Measurements from ENCODE around the gene BMPR2. TPM values are rescaled to one million over a fixed set of nuclear protein-coding genes. Genes with fewer than 3 reads are reported as not detected.
"Not testable (repeated sequence)": the region's sequence is repeated elsewhere in the genome, so short reads cannot be mapped to it uniquely, and the experiment has no call there.

Gene BMPR2
- total and polyA plus RNA-seq, 7 donors = 2.5 to 74.9 (median 49.9) TPM

DNA sequence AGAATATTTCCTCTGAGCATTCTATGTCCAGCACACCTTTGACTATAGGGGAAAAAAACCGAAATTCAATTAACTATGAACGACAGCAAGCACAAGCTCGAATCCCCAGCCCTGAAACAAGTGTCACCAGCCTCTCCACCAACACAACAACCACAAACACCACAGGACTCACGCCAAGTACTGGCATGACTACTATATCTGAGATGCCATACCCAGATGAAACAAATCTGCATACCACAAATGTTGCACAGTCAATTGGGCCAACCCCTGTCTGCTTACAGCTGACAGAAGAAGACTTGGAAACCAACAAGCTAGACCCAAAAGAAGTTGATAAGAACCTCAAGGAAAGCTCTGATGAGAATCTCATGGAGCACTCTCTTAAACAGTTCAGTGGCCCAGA, 179.2 kb downstream of the BMPR2 start:
- TF ChIP-seq POLR2A (IDR thresholded peaks at IDR 0.05) (no peak), EP300 (IDR thresholded peaks at IDR 0.05) (no peak), POLR2AphosphoS5 (IDR thresholded peaks at IDR 0.05) (no peak)
- TF ChIP-seq, protein P1, sequence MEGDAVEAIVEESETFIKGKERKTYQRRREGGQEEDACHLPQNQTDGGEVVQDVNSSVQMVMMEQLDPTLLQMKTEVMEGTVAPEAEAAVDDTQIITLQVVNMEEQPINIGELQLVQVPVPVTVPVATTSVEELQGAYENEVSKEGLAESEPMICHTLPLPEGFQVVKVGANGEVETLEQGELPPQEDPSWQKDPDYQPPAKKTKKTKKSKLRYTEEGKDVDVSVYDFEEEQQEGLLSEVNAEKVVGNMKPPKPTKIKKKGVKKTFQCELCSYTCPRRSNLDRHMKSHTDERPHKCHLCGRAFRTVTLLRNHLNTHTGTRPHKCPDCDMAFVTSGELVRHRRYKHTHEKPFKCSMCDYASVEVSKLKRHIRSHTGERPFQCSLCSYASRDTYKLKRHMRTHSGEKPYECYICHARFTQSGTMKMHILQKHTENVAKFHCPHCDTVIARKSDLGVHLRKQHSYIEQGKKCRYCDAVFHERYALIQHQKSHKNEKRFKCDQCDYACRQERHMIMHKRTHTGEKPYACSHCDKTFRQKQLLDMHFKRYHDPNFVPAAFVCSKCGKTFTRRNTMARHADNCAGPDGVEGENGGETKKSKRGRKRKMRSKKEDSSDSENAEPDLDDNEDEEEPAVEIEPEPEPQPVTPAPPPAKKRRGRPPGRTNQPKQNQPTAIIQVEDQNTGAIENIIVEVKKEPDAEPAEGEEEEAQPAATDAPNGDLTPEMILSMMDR (IDR thresholded peaks at IDR 0.05) = no peak
- intact Hi-C loops (cut with DNase I) = no loop called here
- Histone ChIP-seq H3K4me3 (no peak overlapping the region), H3K4me1 (no peaks in the 10 kb centered on the region), H3K36me3 (peaks cover 0 to 72% (median 12%) of the 10 kb centered on the region in 4 donors), H3K27me3 (no peaks in the 10 kb centered on the region), H3K27ac (no peak overlapping the region), H3K9me3 (no peaks in the 10 kb centered on the region)
- 85 to 88% methylated on average over 4 of the region's 4 CpGs for WGBS, 2 donors
- DNase-seq = no peak

DNA sequence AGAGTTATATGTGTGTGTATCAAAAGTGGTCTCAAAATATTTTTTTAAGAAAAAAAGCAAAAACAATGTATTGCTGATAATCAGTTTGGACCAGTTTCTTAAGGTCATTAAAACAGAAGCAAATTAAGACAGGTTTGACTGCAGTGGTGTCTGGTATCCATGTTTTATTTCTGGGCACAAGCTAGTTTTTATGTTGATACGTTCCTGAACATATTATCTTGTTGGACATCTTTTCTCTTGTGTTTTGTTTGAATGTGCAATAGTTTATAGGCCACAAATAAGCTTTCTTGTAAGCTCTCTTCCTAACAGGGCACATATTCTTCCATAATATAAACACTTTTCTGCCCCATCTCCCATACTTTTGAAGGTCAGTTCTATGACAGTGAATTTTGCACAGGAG, 184.1 kb downstream of the BMPR2 start:
- no peak for DNase-seq
- H3K4me3 ChIP-seq = no peak overlapping the region
- peaks cover 0 to 68% (median 9%) of the 10 kb centered on the region in 4 donors for H3K36me3 ChIP-seq
- no peak for TF ChIP-seq EP300 (IDR thresholded peaks at IDR 0.05)
- no peak for TF ChIP-seq POLR2A (IDR thresholded peaks at IDR 0.05)
- TF ChIP-seq, protein P1 (IDR thresholded peaks at IDR 0.05) = no peak
- no peak for TF ChIP-seq POLR2AphosphoS5 (IDR thresholded peaks at IDR 0.05)
- H3K27ac ChIP-seq = no peak overlapping the region
- WGBS, 2 donors = 76 to 90% methylated on average over 1 of the region's 1 CpG
- intact Hi-C loops (cut with DNase I) = no loop called here
- no peaks in the 10 kb centered on the region for H3K9me3 ChIP-seq
- H3K27me3 ChIP-seq = no peaks in the 10 kb centered on the region
- no peaks in the 10 kb centered on the region for H3K4me1 ChIP-seq

DNA sequence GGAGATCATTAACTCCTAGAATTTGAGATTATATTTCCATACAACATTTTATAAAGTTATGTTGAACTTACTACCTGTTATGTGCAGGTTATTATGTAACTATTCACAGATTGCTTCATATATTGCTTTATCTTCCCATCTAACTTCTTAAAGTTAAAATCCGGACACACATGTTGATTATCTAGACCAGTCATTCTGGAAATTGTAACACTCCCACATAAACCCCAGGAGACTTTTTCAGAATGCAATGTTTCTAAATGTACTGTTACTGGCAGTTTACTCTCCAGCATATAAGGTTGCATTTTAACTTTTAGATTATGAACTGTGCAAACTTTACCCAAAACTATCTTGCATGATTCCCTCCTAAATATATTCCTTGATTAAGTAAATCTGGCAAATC, 188.1 kb downstream of the BMPR2 start:
- 75 to 77% methylated on average over 1 of the region's 1 CpG for WGBS, 2 donors
- H3K4me3 ChIP-seq = no peak overlapping the region
- no peak for DNase-seq
- intact Hi-C loops (cut with DNase I) = no loop called here
- TF ChIP-seq, protein P1 (IDR thresholded peaks at IDR 0.05) = no peak
- no peak for TF ChIP-seq EP300 (IDR thresholded peaks at IDR 0.05)
- TF ChIP-seq POLR2A (IDR thresholded peaks at IDR 0.05) = no peak
- no peak for TF ChIP-seq POLR2AphosphoS5 (IDR thresholded peaks at IDR 0.05)
- no peak overlapping the region for H3K27ac ChIP-seq
- no peaks in the 10 kb centered on the region for H3K9me3 ChIP-seq
- H3K36me3 ChIP-seq = peaks cover 0 to 35% (median 3%) of the 10 kb centered on the region in 4 donors
- no peaks in the 10 kb centered on the region for H3K27me3 ChIP-seq
- H3K4me1 ChIP-seq = no peaks in the 10 kb centered on the region

DNA sequence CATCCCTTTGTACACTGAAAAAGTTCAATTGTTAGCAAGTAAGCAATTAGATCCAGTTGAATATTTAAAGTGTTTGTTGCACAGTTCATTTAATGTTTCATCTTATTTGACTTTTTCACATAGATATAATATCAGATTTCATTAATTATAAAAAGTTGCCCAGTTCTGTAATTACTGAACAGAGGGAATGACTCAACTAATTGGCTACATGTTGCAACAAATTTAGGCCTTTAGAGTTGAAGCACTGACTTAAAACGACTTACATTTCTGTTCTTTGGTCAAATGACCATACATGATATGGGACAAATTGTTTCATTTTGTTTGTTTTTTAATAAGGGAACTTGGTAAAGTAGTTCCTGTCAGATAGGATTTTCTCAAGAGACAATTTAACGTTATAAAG, 190.2 kb downstream of the BMPR2 start:
- no peaks in the 10 kb centered on the region for H3K27me3 ChIP-seq
- no peak for TF ChIP-seq EP300 (IDR thresholded peaks at IDR 0.05)
- no peak for TF ChIP-seq POLR2AphosphoS5 (IDR thresholded peaks at IDR 0.05)
- TF ChIP-seq, protein P1 (IDR thresholded peaks at IDR 0.05) = no peak
- TF ChIP-seq POLR2A (IDR thresholded peaks at IDR 0.05) = no peak
- no peaks in the 10 kb centered on the region for H3K4me1 ChIP-seq
- no peaks in the 10 kb centered on the region for H3K9me3 ChIP-seq
- H3K27ac ChIP-seq = no peak overlapping the region
- DNase-seq = no peak
- intact Hi-C loops (cut with DNase I) = no loop called here
- WGBS, 2 donors = 59 to 76% methylated on average over 2 of the region's 2 CpGs
- H3K36me3 ChIP-seq = peaks cover 0 to 15% (median 0%) of the 10 kb centered on the region in 4 donors
- H3K4me3 ChIP-seq = no peak overlapping the region

DNA sequence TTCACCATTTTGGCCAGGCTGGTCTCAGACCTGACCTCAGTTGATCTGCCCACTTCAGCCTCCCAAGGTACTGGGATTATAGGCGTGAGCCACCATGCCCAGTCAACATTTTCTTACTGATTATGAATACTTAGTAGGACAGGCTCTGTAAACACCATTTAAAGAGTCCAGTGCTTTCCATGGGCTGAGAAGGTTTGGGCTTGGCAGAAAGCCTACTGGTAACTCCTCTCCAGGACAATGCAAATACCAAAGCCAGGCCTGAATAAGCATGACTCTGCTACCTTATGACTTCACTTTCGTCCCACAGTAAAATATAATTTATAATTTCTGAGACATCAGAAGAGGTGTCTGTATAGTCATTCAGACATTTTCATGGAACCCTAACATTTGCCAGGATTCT, 198.4 kb downstream of the BMPR2 start:
- WGBS, 2 donors = 80 to 93% methylated on average over 2 of the region's 2 CpGs
- no peak for TF ChIP-seq POLR2A (IDR thresholded peaks at IDR 0.05)
- no peak for TF ChIP-seq EP300 (IDR thresholded peaks at IDR 0.05)
- DNase-seq = no peak
- no peak overlapping the region for H3K27ac ChIP-seq
- intact Hi-C loops (cut with DNase I) = no loop called here
- H3K36me3 ChIP-seq = no peaks in the 10 kb centered on the region
- H3K4me3 ChIP-seq = no peak overlapping the region
- H3K9me3 ChIP-seq = no peaks in the 10 kb centered on the region
- no peaks in the 10 kb centered on the region for H3K27me3 ChIP-seq
- peaks cover 0 to 6% (median 0%) of the 10 kb centered on the region in 4 donors for H3K4me1 ChIP-seq

DNA sequence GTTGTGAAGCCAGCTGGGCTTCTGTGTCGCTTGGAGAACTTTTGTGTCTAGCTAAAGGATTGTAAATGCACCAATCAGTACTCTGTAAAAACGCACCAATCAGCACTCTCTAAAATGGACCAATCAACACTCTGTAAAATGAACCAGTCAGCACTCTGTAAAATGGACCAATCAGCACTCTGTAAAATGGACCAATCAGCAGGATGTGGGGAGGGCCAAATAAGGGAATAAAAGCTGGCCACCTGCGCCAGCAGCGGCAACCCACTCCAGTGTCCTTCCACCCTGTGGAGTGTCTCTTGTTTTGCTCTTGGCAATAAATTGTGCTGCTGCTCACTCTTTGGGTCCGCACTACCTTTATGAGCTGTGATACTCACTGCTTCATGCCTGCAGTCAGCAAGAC, 199.1 kb downstream of the BMPR2 start:
- H3K9me3 ChIP-seq; H3K27me3 ChIP-seq; DNase-seq; H3K4me3 ChIP-seq; H3K27ac ChIP-seq; H3K36me3 ChIP-seq; H3K4me1 ChIP-seq; intact Hi-C loops (cut with DNase I): not testable (repeated sequence)
- WGBS, 2 donors = 97 to 99% methylated on average over 5 of the region's 5 CpGs

Measured in sigmoid colon (tissue), 7 donors.